WTC11 (cell line): ENCODE data around the gene ISCA2. TPM values are rescaled to one million over a fixed set of nuclear protein-coding genes. Genes with fewer than 3 reads are reported as not detected.
A peak's percentile ranks its signal among the peaks of the same experiment; 100 is the strongest.

Experiments
- ATAC-seq: fragments of 200-7000 bp; cut with Tn5 transposase; 2 replicates; pipeline ENCODE4 v1.10.0; 2021; ENCODE audit warnings: mild to moderate bottlenecking, moderate library complexity
- Bru-seq: library from RNA; stranded (reverse); fragments of 400-500 nt; gene quantifications from one replicate; lab custom pipeline; 2021; lab: Mats Ljungman, UMichigan
- CTCF ChIA-PET: fragments of 300-600 bp; sonication (Branson Sonifier 250); formaldehyde crosslinking; loops from one replicate; lab custom pipeline; 2021; ENCODE audit warnings: antibody characterized with exemption; lab: Charles Lee
- POLR2A ChIA-PET: fragments of 350-600 bp; sonication (Branson Sonifier 250); formaldehyde crosslinking; loops from one replicate; lab custom pipeline; 2021; ENCODE audit warnings: antibody characterized with exemption; lab: Charles Lee
- DNase-seq: peaks from one replicate; pipeline ENCODE4 v3.0.0; 2021; ENCODE audit warnings: low spot score
- H3K27ac Mint-ChIP-seq: 2 replicates; pipeline ENCODE4 v1.8.0; 2021; ENCODE audit warnings: mixed read lengths
- H3K27me3 Mint-ChIP-seq: 2 replicates; pipeline ENCODE4 v1.8.0; 2021; ENCODE audit warnings: low read depth, mild to moderate bottlenecking, moderate library complexity, mixed read lengths
- H3K36me3 Mint-ChIP-seq: 2 replicates; pipeline ENCODE4 v1.8.0; 2021; ENCODE audit warnings: mixed read lengths
- H3K4me1 Mint-ChIP-seq: 2 replicates; pipeline ENCODE4 v1.8.0; 2022; ENCODE audit warnings: mixed read lengths
- H3K4me3 Mint-ChIP-seq: 2 replicates; pipeline ENCODE4 v1.8.0; 2021; ENCODE audit warnings: mild to moderate bottlenecking, moderate library complexity, mixed read lengths
- H3K9me3 Mint-ChIP-seq: 2 replicates; pipeline ENCODE4 v1.8.0; 2021; ENCODE audit warnings: mixed read lengths
- ARID4B ChIP-seq: sonication (generic); formaldehyde crosslinking; IDR thresholded peaks from 2 replicates; pipeline ENCODE4 v1.8.0; 2023; ENCODE audit warnings: missing genetic modification reagents, mild to moderate bottlenecking, borderline replicate concordance
- ATF1 ChIP-seq: sonication (generic); formaldehyde crosslinking; IDR thresholded peaks from 2 replicates; pipeline ENCODE4 v1.8.1; 2023; ENCODE audit warnings: mild to moderate bottlenecking, moderate library complexity, missing genetic modification reagents
- EMX1 ChIP-seq: fragments of 250-450 bp; sonication (Bioruptor Pico); IDR thresholded peaks from 2 replicates; pipeline ENCODE4 v1.8.0; 2021; ENCODE audit warnings: mild to moderate bottlenecking
- ESRRA ChIP-seq: sonication (generic); formaldehyde crosslinking; IDR thresholded peaks from 2 replicates; pipeline ENCODE4 v1.8.1; 2022; ENCODE audit warnings: mild to moderate bottlenecking, missing genetic modification reagents, borderline replicate concordance
- FOXP1 ChIP-seq: sonication (generic); formaldehyde crosslinking; IDR thresholded peaks from 2 replicates; pipeline ENCODE4 v1.8.0; 2022; ENCODE audit warnings: missing genetic modification reagents, mild to moderate bottlenecking, moderate library complexity, borderline replicate concordance
- GRHL2 ChIP-seq: fragments of 250-450 bp; sonication (Bioruptor Pico); IDR thresholded peaks from 2 replicates; pipeline ENCODE4 v1.8.0; 2022; ENCODE audit warnings: mild to moderate bottlenecking, moderate library complexity; ENCODE audit not compliant: insufficient replicate concordance, severe bottlenecking
- KAT7 ChIP-seq: sonication (generic); formaldehyde crosslinking; IDR thresholded peaks from 2 replicates; pipeline ENCODE4 v1.8.1; 2023; ENCODE audit warnings: missing genetic modification reagents, mild to moderate bottlenecking, borderline replicate concordance
- MXD4 ChIP-seq: fragments of 250-450 bp; sonication (Bioruptor Pico); IDR thresholded peaks from 2 replicates; pipeline ENCODE4 v1.8.0; 2021; ENCODE audit warnings: mild to moderate bottlenecking, moderate library complexity, borderline replicate concordance
- NFE2L1 ChIP-seq: sonication (generic); formaldehyde crosslinking; IDR thresholded peaks from 2 replicates; pipeline ENCODE4 v1.8.1; 2023; ENCODE audit warnings: missing genetic modification reagents
- NFYB ChIP-seq: sonication (generic); formaldehyde crosslinking; conservative IDR thresholded peaks from 2 replicates; pipeline ENCODE4 v1.8.0; 2022; ENCODE audit warnings: low read depth, missing genetic modification reagents
- RORB ChIP-seq: fragments of 250-450 bp; sonication (Bioruptor Pico); IDR thresholded peaks from 2 replicates; pipeline ENCODE4 v1.9.0; 2021; ENCODE audit warnings: mild to moderate bottlenecking
- SMAD3 ChIP-seq: sonication (generic); formaldehyde crosslinking; IDR thresholded peaks from 2 replicates; pipeline ENCODE4 v1.8.0; 2022; ENCODE audit warnings: missing genetic modification reagents, mild to moderate bottlenecking, borderline replicate concordance
- SOX15 ChIP-seq: fragments of 250-450 bp; sonication (Bioruptor Pico); IDR thresholded peaks from 2 replicates; pipeline ENCODE4 v1.9.0; 2021; ENCODE audit warnings: mild to moderate bottlenecking
- STAT6 ChIP-seq: sonication (generic); formaldehyde crosslinking; conservative IDR thresholded peaks from 2 replicates; pipeline ENCODE4 v1.8.1; 2023; ENCODE audit warnings: mild to moderate bottlenecking, low read depth, missing genetic modification reagents, moderate library complexity
- TEAD1 ChIP-seq: sonication (generic); formaldehyde crosslinking; IDR thresholded peaks from 2 replicates; pipeline ENCODE4 v1.8.0; 2022; ENCODE audit warnings: mild to moderate bottlenecking, missing genetic modification reagents
- TP53 ChIP-seq: sonication (generic); formaldehyde crosslinking; IDR thresholded peaks from 2 replicates; pipeline ENCODE4 v1.8.1; 2023; ENCODE audit warnings: mild to moderate bottlenecking, missing genetic modification reagents
- USF2 ChIP-seq: sonication (generic); formaldehyde crosslinking; IDR thresholded peaks from 2 replicates; pipeline ENCODE4 v1.8.1; 2023; ENCODE audit warnings: mild to moderate bottlenecking, missing genetic modification reagents, moderate library complexity
- ZNF121 ChIP-seq: sonication (generic); formaldehyde crosslinking; IDR thresholded peaks from 2 replicates; pipeline ENCODE4 v1.8.0; 2023; ENCODE audit warnings: missing genetic modification reagents
- ZNF138 ChIP-seq: sonication (generic); formaldehyde crosslinking; conservative IDR thresholded peaks from 2 replicates; pipeline ENCODE4 v1.8.1; 2022; ENCODE audit warnings: mild to moderate bottlenecking, moderate library complexity, missing genetic modification reagents
- ZNF232 ChIP-seq: sonication (generic); formaldehyde crosslinking; IDR thresholded peaks from 2 replicates; pipeline ENCODE4 v1.8.0; 2022; ENCODE audit warnings: mild to moderate bottlenecking, missing genetic modification reagents
- ZSCAN18 ChIP-seq: fragments of 250-450 bp; sonication (Bioruptor Pico); IDR thresholded peaks from 2 replicates; pipeline ENCODE4 v2.1.2; 2022; ENCODE audit warnings: mild to moderate bottlenecking, moderate library complexity
- long read RNA-seq, 3 experiments: library from RNA in 1 of 3; library from capped mRNA in 1 of 3; library from polyadenylated mRNA in 1 of 3; unstranded in 2 of 3; stranded (forward) in 1 of 3; transcript quantifications; one replicate each; pipeline ENCODE4 v2.0.0, GENCODE V29; 2021
- total RNA-seq: library from RNA; stranded (reverse); gene quantifications from 3 replicates; pipeline ENCODE4 v1.2.3, GENCODE V29; 2021
- TF ChIP-seq, protein P1 (sequence below): sonication (generic); formaldehyde crosslinking; conservative IDR thresholded peaks from 2 replicates; pipeline ENCODE4 v1.8.1; 2022; ENCODE audit warnings: mild to moderate bottlenecking, missing genetic modification reagents
- TF ChIP-seq, protein P2 (sequence below): sonication (generic); formaldehyde crosslinking; IDR thresholded peaks from 2 replicates; pipeline ENCODE4 v1.8.1; 2023; ENCODE audit warnings: mild to moderate bottlenecking, missing genetic modification reagents

ISCA2 gene, protein sequence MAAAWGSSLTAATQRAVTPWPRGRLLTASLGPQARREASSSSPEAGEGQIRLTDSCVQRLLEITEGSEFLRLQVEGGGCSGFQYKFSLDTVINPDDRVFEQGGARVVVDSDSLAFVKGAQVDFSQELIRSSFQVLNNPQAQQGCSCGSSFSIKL
- total RNA-seq (49.1 to 50.6 TPM (median 50.1 TPM) in 3 replicates), Bru-seq, nascent RNA (percentile 96 among the genes with signal in this experiment)
- long read RNA-seq, experiment 1, transcript ISCA2-204 (4 exons, 2,626 nt) = major isoform, 122 of 136 reads
- long read RNA-seq, experiment 1, partial matches to known transcripts = 4 of 136 reads
- long read RNA-seq, experiment 1, other reads (novel, unspliced or antisense) = 6 of 136 reads
- long read RNA-seq, experiment 2, transcript ISCA2-204 (4 exons, 2,626 nt) = major isoform, 45 of 56 reads
- long read RNA-seq, experiment 2, partial matches to known transcripts = 7 of 56 reads
- long read RNA-seq, experiment 2, other reads (novel, unspliced or antisense) = 3 of 56 reads
- long read RNA-seq, experiment 3, transcript ISCA2-204 (4 exons, 2,626 nt) = major isoform, 216 of 249 reads
- long read RNA-seq, experiment 3, partial matches to known transcripts = 25 of 249 reads
- long read RNA-seq, experiment 3, other reads (novel, unspliced or antisense) = 5 of 249 reads

DNA sequence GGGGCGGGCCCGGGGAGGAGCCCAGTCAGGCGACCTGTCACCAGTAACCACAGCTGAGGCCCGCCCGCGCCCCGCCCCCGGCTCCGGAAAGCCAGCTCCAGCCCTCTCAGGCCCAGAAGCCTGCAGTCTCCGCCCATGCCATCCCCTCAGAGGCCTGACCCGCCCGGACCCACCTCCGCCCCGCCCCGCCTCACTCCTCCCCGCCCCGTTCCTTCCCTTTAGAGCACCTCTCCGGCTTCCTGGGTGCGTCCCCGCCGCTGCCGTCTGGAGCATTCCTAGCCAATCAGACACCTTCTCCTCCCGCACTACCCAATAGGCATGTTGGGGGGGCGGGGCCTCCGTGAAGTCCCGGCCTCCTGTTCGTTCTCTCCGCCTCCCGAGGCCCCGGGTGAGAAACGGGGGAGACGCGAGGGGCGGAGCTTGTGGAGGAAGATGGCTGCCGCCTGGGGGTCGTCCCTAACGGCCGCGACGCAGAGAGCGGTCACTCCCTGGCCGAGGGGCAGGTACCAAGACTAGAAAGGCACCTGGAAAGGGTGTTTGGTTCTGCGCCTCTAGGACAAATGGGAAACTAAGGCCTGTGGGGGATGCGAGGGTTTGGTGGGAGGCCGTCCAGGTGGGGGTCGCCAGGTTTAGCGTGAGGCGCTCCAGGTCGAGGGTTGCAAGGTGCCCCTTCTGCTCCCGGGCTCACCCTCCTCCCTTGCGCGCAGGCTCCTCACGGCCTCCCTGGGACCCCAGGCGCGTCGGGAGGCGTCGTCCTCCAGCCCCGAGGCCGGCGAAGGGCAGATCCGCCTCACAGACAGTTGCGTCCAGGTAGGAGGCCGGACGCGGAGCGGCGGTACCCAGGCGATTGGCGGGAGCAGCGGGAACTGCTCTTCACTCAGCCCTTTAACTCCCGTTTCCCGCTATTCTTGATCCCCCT lies at the start of gene ISCA2:
ISCA2 (plus strand) TSS at position 423 of the 919 bp plus-strand sequence; CDS start at position 433, 10 bp downstream.
- ChIA-PET CTCF (interaction anchor here (0.6 to 3.1 kb wide), 22 partner anchors 8 to 332 kb away, joined by 3 to 26 read pairs (median 5); partner anchors contain the start of genes ABCD4, LTBP2 and VRTN), POLR2A (interaction anchor here (0.8 to 1.9 kb wide), 12 partner anchors 8 to 210 kb away, joined by 3 to 10 read pairs (median 3); partner anchors contain the start of genes ABCD4 and VRTN)
- H3K4me1 Mint-ChIP-seq = peaks cover 22% of the 10 kb centered on the region
- peak; percentile 92 for ATAC-seq
- H3K9me3 Mint-ChIP-seq = no peaks in the 10 kb centered on the region
- peak within 1 kb of the TSS; percentile 96 for H3K4me3 Mint-ChIP-seq
- H3K27ac Mint-ChIP-seq = peak within 1 kb of the TSS; percentile 86
- peak; percentile 100 for DNase-seq
- H3K36me3 Mint-ChIP-seq = peaks cover 12% of the 10 kb centered on the region
- no peaks in the 10 kb centered on the region for H3K27me3 Mint-ChIP-seq
- TF ChIP-seq USF2 (CRISPR knock-in tag) (no peak), MXD4 (CRISPR knock-in tag) (no peak), KAT7 (peak; percentile 74; the same call in 1 of the 2 replicates), RORB (no peak), FOXP1 (CRISPR knock-in tag) (no peak), ZNF121 (no peak), ZNF138 (CRISPR knock-in tag) (no peak), ARID4B (no peak; the same call in 1 of the 2 replicates), NFE2L1 (CRISPR knock-in tag) (0 out of 2 replicates have a peak, but pooled peaks have one; percentile 30), ESRRA (CRISPR knock-in tag) (no peak), ZSCAN18 (CRISPR knock-in tag) (no peak), TP53 (no peak), STAT6 (CRISPR knock-in tag) (no peak), ATF1 (CRISPR knock-in tag) (no peak), EMX1 (CRISPR knock-in tag) (no peak), GRHL2 (CRISPR knock-in tag) (no peak), ZNF232 (CRISPR knock-in tag) (peak; percentile 69; the same call in 1 of the 2 replicates), SOX15 (CRISPR knock-in tag) (no peak), TEAD1 (CRISPR knock-in tag) (no peak), NFYB (CRISPR knock-in tag) (peak; percentile 89), SMAD3 (0 out of 2 replicates have a peak, but pooled peaks have one; percentile 50)
- TF ChIP-seq, protein P1, sequence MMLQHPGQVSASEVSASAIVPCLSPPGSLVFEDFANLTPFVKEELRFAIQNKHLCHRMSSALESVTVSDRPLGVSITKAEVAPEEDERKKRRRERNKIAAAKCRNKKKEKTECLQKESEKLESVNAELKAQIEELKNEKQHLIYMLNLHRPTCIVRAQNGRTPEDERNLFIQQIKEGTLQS (CRISPR knock-in tag) = no peak
- TF ChIP-seq, protein P2, sequence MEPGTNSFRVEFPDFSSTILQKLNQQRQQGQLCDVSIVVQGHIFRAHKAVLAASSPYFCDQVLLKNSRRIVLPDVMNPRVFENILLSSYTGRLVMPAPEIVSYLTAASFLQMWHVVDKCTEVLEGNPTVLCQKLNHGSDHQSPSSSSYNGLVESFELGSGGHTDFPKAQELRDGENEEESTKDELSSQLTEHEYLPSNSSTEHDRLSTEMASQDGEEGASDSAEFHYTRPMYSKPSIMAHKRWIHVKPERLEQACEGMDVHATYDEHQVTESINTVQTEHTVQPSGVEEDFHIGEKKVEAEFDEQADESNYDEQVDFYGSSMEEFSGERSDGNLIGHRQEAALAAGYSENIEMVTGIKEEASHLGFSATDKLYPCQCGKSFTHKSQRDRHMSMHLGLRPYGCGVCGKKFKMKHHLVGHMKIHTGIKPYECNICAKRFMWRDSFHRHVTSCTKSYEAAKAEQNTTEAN (CRISPR knock-in tag) = no peak
